HepG2 (cell line): Measurements from ENCODE around the gene CPXM1. TPM values are rescaled to one million over a fixed set of nuclear protein-coding genes. Genes with fewer than 3 reads are reported as not detected.
A peak's percentile ranks its signal among the peaks of the same experiment; 100 is the strongest.

Source experiments
- ARNT2 ChIP-seq: sonication (generic); formaldehyde crosslinking; IDR thresholded peaks from 2 replicates; pipeline ENCODE4 v1.8.0; 2022; ENCODE audit warnings: mild to moderate bottlenecking, low read depth, missing genetic modification reagents, moderate library complexity
- CHD2 ChIP-seq: IDR thresholded peaks from 2 replicates; pipeline ENCODE4 v1.6.1; 2011; ENCODE audit warnings: low read depth, low read length, improper control_type of control experiment
- DR1 ChIP-seq: sonication (generic); formaldehyde crosslinking; IDR thresholded peaks from 2 replicates; pipeline ENCODE4 v1.8.0; 2021; ENCODE audit warnings: mild to moderate bottlenecking, missing genetic modification reagents, inconsistent platforms
- JUN ChIP-seq: sonication (generic); formaldehyde crosslinking; IDR thresholded peaks from 2 replicates; pipeline ENCODE4 v1.4.0; 2020; ENCODE audit warnings: mild to moderate bottlenecking, missing genetic modification reagents
- MAZ ChIP-seq, 2 experiments: sonication (generic) in 1 of 2; formaldehyde crosslinking in 1 of 2; IDR thresholded peaks; 2 replicates each; pipeline versions ENCODE4 v1.5.0 to v1.6.1; 2012 to 2020; ENCODE audit warnings: low read depth in 2 of 2, mild to moderate bottlenecking in 2 of 2, borderline replicate concordance in 1 of 2, improper control_type of control experiment in 1 of 2, low read length in 1 of 2, missing genetic modification reagents in 1 of 2, moderate library complexity in 1 of 2
- MTF1 ChIP-seq: sonication (generic); formaldehyde crosslinking; IDR thresholded peaks from 2 replicates; pipeline ENCODE4 v1.5.0; 2020; ENCODE audit warnings: missing genetic modification reagents
- SMAD1 ChIP-seq: sonication (generic); formaldehyde crosslinking; IDR thresholded peaks from 2 replicates; pipeline ENCODE4 v1.4.0; 2020; ENCODE audit warnings: missing genetic modification reagents, low read depth, mild to moderate bottlenecking, borderline replicate concordance
- THAP11 ChIP-seq: IDR thresholded peaks from 2 replicates; pipeline ENCODE4 v1.6.1; 2016; ENCODE audit warnings: missing biosample characterization, missing genetic modification reagents
- THYN1 ChIP-seq: sonication (generic); formaldehyde crosslinking; IDR thresholded peaks from 2 replicates; pipeline ENCODE4 v1.8.1; 2023; ENCODE audit warnings: low read depth, mild to moderate bottlenecking, moderate library complexity, missing genetic modification reagents, borderline replicate concordance
- ZNF260 ChIP-seq: sonication (generic); formaldehyde crosslinking; IDR thresholded peaks from 2 replicates; pipeline ENCODE4 v1.4.0; 2020; ENCODE audit warnings: missing genetic modification reagents, low read depth, mild to moderate bottlenecking, borderline replicate concordance
- ZNF282 ChIP-seq: fragments of 450-650 bp; IDR thresholded peaks from 2 replicates; pipeline ENCODE4 v1.6.1; 2018; ENCODE audit not compliant: partially characterized antibody
- ZNF451 ChIP-seq: sonication (generic); formaldehyde crosslinking; IDR thresholded peaks from 2 replicates; pipeline ENCODE4 v1.5.0; 2020; ENCODE audit warnings: mild to moderate bottlenecking, missing genetic modification reagents
- ZSCAN29 ChIP-seq: sonication (generic); formaldehyde crosslinking; conservative IDR thresholded peaks from 2 replicates; pipeline ENCODE4 v1.4.0; 2020; ENCODE audit warnings: mild to moderate bottlenecking, missing genetic modification reagents
- ZSCAN30 ChIP-seq: sonication (generic); formaldehyde crosslinking; IDR thresholded peaks from 2 replicates; pipeline ENCODE4 v1.5.0; 2020; ENCODE audit warnings: mild to moderate bottlenecking, missing genetic modification reagents
- polyA plus RNA-seq, 8 experiments: library from polyadenylated mRNA; depleted of rRNA in 3 of 8; stranded (reverse) in 7 of 8; unstranded in 1 of 8; fragments of >200 nt; fragmentation: Illumina TruSeq in 4 of 8; extraction: Trizol in 4 of 8; gene quantifications; 2 replicates each; pipeline versions ENCODE4 v1.2.1 to v1.2.3, GENCODE V29; 2011 to 2016; ENCODE audit warnings: low read depth in 4 of 8, missing spikeins in 1 of 8, mixed read lengths in 1 of 8; ENCODE audit not compliant: insufficient read depth in 1 of 8
- total RNA-seq, 5 experiments: library from RNA; depleted of rRNA; stranded (reverse); fragments of >200 nt; fragmentation: Illumina TruSeq; extraction: Trizol; gene quantifications; 2 replicates each; pipeline ENCODE4 v1.2.3, GENCODE V29; 2016; ENCODE audit warnings: low read depth in 1 of 5
- TF ChIP-seq, protein P1 (sequence below), 2 experiments: fragments of 450-650 bp in 1 of 2; sonication (generic) in 1 of 2; formaldehyde crosslinking in 1 of 2; IDR thresholded peaks; 2 replicates each; pipeline versions ENCODE4 v1.6.1 to v1.8.0; 2016 to 2022; ENCODE audit warnings: antibody characterized with exemption in 1 of 2, mild to moderate bottlenecking in 1 of 2, missing genetic modification reagents in 1 of 2
- TF ChIP-seq, protein P2 (sequence below): IDR thresholded peaks from 2 replicates; pipeline ENCODE4 v1.6.1; 2016; ENCODE audit warnings: missing compliant biosample characterization, missing genetic modification reagents, borderline replicate concordance
- TF ChIP-seq, protein P3 (sequence below): sonication (generic); formaldehyde crosslinking; IDR thresholded peaks from 2 replicates; pipeline ENCODE4 v1.4.0; 2020; ENCODE audit warnings: mild to moderate bottlenecking, missing genetic modification reagents

The CPXM1 gene
- total and polyA plus RNA-seq, 2 of the 13 experiments (the other 11 are each of a cell fraction or from before 2014, with no cell fraction given), result 0.07 TPM; not detected in 1

DNA sequence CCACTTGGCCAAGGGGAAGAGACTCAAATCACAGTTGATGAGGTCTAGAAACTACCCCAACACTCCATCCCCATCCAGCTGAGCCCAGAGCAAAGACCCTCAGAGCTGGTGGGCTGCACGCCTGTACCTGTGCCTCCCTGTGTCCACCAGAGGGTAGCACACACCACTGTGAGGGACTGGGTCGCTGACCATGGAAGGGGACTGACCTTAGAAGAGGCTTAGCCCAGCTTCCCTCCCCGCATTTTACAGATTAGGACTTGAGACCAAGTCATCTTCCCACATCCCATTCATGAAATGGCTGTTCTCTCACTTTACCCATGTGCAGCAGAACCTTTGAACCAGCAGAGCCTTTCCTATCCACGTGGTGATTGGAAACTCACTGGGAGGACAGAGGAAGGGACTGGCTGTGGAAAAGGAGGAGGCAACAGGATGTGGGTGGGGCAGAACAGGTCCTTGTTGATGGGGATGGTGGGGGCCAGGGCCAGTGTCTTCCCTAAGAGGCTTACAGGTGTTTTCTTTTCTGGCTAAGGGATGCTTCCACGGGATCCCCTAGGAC is 44.3 kb downstream of the CPXM1 start (continued):
- TF ChIP-seq, protein P1, sequence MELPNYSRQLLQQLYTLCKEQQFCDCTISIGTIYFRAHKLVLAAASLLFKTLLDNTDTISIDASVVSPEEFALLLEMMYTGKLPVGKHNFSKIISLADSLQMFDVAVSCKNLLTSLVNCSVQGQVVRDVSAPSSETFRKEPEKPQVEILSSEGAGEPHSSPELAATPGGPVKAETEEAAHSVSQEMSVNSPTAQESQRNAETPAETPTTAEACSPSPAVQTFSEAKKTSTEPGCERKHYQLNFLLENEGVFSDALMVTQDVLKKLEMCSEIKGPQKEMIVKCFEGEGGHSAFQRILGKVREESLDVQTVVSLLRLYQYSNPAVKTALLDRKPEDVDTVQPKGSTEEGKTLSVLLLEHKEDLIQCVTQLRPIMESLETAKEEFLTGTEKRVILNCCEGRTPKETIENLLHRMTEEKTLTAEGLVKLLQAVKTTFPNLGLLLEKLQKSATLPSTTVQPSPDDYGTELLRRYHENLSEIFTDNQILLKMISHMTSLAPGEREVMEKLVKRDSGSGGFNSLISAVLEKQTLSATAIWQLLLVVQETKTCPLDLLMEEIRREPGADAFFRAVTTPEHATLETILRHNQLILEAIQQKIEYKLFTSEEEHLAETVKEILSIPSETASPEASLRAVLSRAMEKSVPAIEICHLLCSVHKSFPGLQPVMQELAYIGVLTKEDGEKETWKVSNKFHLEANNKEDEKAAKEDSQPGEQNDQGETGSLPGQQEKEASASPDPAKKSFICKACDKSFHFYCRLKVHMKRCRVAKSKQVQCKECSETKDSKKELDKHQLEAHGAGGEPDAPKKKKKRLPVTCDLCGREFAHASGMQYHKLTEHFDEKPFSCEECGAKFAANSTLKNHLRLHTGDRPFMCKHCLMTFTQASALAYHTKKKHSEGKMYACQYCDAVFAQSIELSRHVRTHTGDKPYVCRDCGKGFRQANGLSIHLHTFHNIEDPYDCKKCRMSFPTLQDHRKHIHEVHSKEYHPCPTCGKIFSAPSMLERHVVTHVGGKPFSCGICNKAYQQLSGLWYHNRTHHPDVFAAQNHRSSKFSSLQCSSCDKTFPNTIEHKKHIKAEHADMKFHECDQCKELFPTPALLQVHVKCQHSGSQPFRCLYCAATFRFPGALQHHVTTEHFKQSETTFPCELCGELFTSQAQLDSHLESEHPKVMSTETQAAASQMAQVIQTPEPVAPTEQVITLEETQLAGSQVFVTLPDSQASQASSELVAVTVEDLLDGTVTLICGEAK (IDR thresholded peaks at IDR 0.05), result no peak
- TF ChIP-seq, protein P1 (CRISPR knock-in tag; IDR thresholded peaks at IDR 0.05), result no peak
- TF ChIP-seq THAP11 (CRISPR knock-in tag), result no peak
- no peak for TF ChIP-seq ZNF260
- TF ChIP-seq, protein P2, sequence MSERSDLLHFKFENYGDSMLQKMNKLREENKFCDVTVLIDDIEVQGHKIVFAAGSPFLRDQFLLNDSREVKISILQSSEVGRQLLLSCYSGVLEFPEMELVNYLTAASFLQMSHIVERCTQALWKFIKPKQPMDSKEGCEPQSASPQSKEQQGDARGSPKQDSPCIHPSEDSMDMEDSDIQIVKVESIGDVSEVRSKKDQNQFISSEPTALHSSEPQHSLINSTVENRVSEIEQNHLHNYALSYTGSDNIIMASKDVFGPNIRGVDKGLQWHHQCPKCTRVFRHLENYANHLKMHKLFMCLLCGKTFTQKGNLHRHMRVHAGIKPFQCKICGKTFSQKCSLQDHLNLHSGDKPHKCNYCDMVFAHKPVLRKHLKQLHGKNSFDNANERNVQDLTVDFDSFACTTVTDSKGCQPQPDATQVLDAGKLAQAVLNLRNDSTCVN (CRISPR knock-in tag), result no peak; the same call in 1 of the 2 replicates
- no peak for TF ChIP-seq DR1
- no peak for TF ChIP-seq ZNF282
- TF ChIP-seq, protein P3, sequence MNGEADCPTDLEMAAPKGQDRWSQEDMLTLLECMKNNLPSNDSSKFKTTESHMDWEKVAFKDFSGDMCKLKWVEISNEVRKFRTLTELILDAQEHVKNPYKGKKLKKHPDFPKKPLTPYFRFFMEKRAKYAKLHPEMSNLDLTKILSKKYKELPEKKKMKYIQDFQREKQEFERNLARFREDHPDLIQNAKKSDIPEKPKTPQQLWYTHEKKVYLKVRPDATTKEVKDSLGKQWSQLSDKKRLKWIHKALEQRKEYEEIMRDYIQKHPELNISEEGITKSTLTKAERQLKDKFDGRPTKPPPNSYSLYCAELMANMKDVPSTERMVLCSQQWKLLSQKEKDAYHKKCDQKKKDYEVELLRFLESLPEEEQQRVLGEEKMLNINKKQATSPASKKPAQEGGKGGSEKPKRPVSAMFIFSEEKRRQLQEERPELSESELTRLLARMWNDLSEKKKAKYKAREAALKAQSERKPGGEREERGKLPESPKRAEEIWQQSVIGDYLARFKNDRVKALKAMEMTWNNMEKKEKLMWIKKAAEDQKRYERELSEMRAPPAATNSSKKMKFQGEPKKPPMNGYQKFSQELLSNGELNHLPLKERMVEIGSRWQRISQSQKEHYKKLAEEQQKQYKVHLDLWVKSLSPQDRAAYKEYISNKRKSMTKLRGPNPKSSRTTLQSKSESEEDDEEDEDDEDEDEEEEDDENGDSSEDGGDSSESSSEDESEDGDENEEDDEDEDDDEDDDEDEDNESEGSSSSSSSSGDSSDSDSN, result no peak
- peak; percentile 38; the same call in 1 of the 2 replicates for TF ChIP-seq SMAD1 (CRISPR knock-in tag)
- no peak for TF ChIP-seq ZNF451 (CRISPR knock-in tag)
- TF ChIP-seq ZSCAN30 (CRISPR knock-in tag), result no peak
- TF ChIP-seq MAZ (IDR thresholded peaks at IDR 0.05; ENCODE audit: borderline replicate concordance, low read depth, low read length), result no peak
- TF ChIP-seq MAZ (CRISPR knock-in tag; IDR thresholded peaks at IDR 0.05; ENCODE audit: low read depth), result 0 out of 2 replicates have a peak, but pooled peaks have one; percentile 43
- no peak for TF ChIP-seq THYN1 (CRISPR knock-in tag)
- no peak for TF ChIP-seq JUN (CRISPR knock-in tag)
- no peak for TF ChIP-seq MTF1 (CRISPR knock-in tag)
- no peak for TF ChIP-seq ZSCAN29
- no peak for TF ChIP-seq CHD2
- TF ChIP-seq ARNT2 (CRISPR knock-in tag), result no peak
